Measurements from ENCODE around the gene EFCAB6. TPM values are rescaled to one million over a fixed set of nuclear protein-coding genes. Genes with fewer than 3 reads are reported as not detected.

EFCAB6 gene
- total RNA-seq, 1 donor from 2014 or later, result 1.5 TPM

DNA sequence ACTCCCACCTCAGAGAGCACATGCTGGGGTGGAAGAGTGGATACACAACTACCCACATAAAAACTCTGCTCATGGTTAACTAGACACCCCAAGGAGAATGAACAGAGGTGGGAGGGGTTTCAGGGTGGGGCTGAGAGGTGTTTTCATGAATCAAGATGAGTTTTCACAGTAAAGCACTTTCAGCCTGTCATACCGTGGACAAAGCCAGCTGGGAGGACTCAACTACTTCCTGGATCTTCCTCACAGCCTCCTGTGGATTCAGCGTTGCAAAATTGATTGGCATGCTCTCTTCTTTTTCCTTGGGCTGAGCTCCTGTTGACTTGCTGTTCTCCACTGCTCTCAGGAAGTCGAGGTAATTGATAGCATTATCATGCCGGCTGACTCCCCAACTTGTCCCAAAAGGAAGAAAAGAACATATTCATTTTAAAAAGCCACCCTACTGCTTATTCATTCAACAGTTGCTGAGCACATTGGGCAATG, 231.8 kb downstream of the EFCAB6 start:
- Mint-ChIP-seq H3K9me3 (peaks cover 11% of the 10 kb centered on the region), H3K4me3 (no peak overlapping the region), H3K27ac (ENCODE audit: unreplicated experiment) (no peak overlapping the region), H3K4me1 (no peaks in the 10 kb centered on the region), H3K27me3 (ENCODE audit: low read depth) (peaks cover 7% of the 10 kb centered on the region), H3K36me3 (ENCODE audit: low read depth) (peaks cover 15% of the 10 kb centered on the region)
- TF ChIP-seq, protein P1, sequence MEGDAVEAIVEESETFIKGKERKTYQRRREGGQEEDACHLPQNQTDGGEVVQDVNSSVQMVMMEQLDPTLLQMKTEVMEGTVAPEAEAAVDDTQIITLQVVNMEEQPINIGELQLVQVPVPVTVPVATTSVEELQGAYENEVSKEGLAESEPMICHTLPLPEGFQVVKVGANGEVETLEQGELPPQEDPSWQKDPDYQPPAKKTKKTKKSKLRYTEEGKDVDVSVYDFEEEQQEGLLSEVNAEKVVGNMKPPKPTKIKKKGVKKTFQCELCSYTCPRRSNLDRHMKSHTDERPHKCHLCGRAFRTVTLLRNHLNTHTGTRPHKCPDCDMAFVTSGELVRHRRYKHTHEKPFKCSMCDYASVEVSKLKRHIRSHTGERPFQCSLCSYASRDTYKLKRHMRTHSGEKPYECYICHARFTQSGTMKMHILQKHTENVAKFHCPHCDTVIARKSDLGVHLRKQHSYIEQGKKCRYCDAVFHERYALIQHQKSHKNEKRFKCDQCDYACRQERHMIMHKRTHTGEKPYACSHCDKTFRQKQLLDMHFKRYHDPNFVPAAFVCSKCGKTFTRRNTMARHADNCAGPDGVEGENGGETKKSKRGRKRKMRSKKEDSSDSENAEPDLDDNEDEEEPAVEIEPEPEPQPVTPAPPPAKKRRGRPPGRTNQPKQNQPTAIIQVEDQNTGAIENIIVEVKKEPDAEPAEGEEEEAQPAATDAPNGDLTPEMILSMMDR (conservative IDR thresholded peaks at IDR 0.05), result no peak
- no peak for DNase-seq (ENCODE audit: low read depth, low spot score)

DNA sequence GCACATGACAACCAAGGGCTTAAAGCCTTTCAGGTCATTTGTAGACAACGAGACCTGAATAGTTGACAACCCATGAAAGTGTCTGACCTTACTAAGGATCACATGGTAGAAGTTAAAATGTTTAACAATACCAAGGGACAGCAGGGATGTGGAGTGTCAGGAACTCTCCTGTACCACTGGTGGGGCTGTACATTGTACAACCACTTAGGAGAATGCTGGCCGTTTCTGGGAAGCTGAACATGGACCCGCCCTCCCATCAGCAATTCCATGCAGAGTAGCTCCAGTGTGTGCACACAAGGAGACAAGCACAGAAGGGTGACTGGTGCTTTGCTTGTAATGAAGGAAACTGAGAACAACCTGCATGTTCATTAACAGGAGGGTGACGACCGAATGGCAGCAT, 237.4 kb downstream of the EFCAB6 start:
- DNase-seq (ENCODE audit: low read depth, low spot score), result no peak
- no peak overlapping the region for H3K27ac Mint-ChIP-seq (ENCODE audit: unreplicated experiment)
- TF ChIP-seq, protein P1 (conservative IDR thresholded peaks at IDR 0.05), result no peak
- no peaks in the 10 kb centered on the region for H3K36me3 Mint-ChIP-seq (ENCODE audit: low read depth)
- H3K4me1 Mint-ChIP-seq, result peaks cover 13% of the 10 kb centered on the region
- no peak overlapping the region for H3K4me3 Mint-ChIP-seq
- H3K27me3 Mint-ChIP-seq (ENCODE audit: low read depth), result peaks cover 6% of the 10 kb centered on the region
- H3K9me3 Mint-ChIP-seq, result no peaks in the 10 kb centered on the region

DNA sequence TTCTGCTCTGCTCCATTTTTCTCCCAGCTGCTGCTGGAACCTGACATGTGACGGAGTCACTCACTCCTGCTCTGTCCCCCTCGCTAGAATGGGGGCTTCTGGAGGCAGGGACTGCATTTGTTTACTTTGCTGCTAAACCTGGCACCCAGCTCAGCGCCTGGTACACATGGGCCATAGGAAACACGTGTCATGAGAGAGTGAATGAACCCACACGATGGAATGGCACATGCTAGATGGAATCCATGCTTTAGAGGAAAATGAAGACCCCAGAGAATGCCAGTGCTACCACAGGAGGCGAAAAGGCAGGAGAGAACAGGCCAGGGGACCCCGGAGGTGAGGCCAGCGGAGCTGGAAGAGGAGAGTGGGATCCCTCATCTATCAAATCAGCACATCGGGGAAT, 239.4 kb downstream of the EFCAB6 start:
- peaks cover 13% of the 10 kb centered on the region for H3K4me1 Mint-ChIP-seq
- no peaks in the 10 kb centered on the region for H3K9me3 Mint-ChIP-seq
- H3K27me3 Mint-ChIP-seq (ENCODE audit: low read depth), result peaks cover 6% of the 10 kb centered on the region
- DNase-seq (ENCODE audit: low read depth, low spot score), result no peak
- no peak overlapping the region for H3K4me3 Mint-ChIP-seq
- H3K27ac Mint-ChIP-seq (ENCODE audit: unreplicated experiment), result no peak overlapping the region
- no peaks in the 10 kb centered on the region for H3K36me3 Mint-ChIP-seq (ENCODE audit: low read depth)
- TF ChIP-seq, protein P1 (conservative IDR thresholded peaks at IDR 0.05), result no peak

DNA sequence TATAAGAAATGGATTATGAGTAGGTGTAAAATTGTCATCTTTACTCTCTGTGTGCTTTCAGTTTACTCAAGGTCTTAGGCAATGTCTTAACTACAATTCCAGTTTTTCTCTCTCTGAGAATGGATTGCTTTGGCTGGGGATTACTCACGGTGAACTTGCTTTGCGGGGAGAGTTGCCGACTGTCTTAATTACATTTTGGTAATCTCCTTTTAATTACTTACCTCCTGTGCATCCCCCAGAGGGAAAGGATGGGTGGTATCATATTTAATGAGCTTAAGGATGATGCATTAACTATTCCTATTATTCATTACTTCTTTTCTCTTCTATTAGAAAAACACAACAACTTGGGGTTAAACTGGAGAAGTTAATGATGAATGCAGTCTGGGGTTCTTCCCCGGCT, 240.9 kb downstream of the EFCAB6 start:
- Mint-ChIP-seq H3K9me3 (no peaks in the 10 kb centered on the region), H3K4me1 (peaks cover 13% of the 10 kb centered on the region), H3K27ac (ENCODE audit: unreplicated experiment) (no peak overlapping the region), H3K4me3 (no peak overlapping the region), H3K27me3 (ENCODE audit: low read depth) (peaks cover 4% of the 10 kb centered on the region), H3K36me3 (ENCODE audit: low read depth) (no peaks in the 10 kb centered on the region)
- TF ChIP-seq, protein P1 (conservative IDR thresholded peaks at IDR 0.05), result no peak
- no peak for DNase-seq (ENCODE audit: low read depth, low spot score)

DNA sequence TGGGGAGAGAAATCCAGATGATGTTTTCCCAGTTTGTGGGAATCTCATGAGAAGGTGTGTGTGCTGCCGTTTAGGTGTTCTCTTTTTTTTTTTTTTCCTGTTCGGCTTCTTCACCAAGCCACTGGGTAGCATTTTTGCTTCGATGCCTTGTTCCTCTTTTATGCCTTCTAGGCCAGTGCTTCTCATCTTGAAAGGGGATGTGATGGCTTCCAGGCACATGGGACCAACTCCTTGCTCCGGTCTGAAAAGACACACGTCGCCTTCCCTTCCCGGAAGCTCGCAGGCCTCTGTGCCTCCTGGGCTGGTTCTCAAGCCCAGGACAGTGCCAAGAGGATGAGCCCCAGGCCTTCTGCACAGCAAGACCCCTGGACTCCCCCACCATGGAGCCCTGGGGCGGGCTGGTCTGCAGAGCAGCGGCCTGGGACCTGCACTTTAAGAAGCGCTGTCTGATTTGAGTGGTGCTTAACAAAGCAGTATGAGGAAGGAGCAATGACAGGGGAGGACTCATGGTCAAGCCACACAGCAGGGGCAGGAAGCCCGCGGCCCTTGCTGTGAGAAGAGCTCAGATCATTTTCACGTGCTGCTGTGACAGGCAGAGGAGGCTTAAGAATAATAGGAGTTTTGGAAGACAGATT, 241.5 kb downstream of the EFCAB6 start:
- Mint-ChIP-seq H3K9me3 (no peaks in the 10 kb centered on the region), H3K4me1 (peaks cover 13% of the 10 kb centered on the region), H3K27ac (ENCODE audit: unreplicated experiment) (no peak overlapping the region), H3K4me3 (no peak overlapping the region), H3K36me3 (ENCODE audit: low read depth) (no peaks in the 10 kb centered on the region), H3K27me3 (ENCODE audit: low read depth) (peaks cover 4% of the 10 kb centered on the region)
- TF ChIP-seq, protein P1 (conservative IDR thresholded peaks at IDR 0.05), result no peak
- no peak for DNase-seq (ENCODE audit: low read depth, low spot score)
